GM12801 (cell line): Measurements from ENCODE around the gene CARD11.

Experiments used
- TF ChIP-seq, protein P1 (sequence below): IDR thresholded peaks from one replicate; pipeline ENCODE4 v1.5.1; 2011; ENCODE audit warnings: control low read depth; ENCODE audit not compliant: insufficient read length; ENCODE audit errors: extremely low read depth

CARD11 gene

DNA sequence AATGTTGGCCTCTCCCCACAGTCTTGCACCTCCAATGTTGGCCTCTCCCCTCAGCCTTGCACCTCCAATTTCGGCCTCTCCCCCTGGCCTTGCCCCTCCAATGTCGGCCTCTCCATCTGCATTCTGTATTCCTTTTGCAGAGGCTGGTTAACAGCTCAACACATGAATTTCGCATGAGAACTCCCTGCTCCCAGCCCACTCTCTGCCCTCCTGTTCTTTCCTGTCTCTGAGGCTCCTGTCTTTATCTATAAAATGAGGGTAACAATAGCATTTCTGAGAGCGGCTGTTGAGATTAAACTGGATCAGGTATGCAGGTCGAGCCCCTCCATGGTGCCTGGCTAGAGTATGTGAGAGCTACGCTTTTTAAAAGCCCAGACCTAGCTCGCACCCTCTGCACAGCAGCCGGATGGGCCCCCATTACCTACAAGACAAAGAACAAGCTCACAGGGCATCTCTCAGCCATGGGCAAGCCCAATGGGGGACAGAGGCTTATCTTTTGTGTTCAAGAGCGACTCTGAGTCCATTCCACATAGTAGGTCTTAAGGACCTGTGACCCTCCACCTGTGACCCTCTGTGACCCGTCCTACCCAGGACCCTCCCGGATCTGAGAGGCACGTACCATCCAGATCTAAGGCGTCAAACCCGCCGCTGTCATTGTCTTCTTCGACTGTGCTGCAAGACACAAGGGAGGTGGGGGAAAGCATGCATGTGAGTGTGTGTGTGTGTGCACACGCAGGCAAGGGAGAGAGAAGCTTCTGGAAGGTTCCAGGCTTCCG lies 117.4 kb downstream of the CARD11 start:
- TF ChIP-seq, protein P1, sequence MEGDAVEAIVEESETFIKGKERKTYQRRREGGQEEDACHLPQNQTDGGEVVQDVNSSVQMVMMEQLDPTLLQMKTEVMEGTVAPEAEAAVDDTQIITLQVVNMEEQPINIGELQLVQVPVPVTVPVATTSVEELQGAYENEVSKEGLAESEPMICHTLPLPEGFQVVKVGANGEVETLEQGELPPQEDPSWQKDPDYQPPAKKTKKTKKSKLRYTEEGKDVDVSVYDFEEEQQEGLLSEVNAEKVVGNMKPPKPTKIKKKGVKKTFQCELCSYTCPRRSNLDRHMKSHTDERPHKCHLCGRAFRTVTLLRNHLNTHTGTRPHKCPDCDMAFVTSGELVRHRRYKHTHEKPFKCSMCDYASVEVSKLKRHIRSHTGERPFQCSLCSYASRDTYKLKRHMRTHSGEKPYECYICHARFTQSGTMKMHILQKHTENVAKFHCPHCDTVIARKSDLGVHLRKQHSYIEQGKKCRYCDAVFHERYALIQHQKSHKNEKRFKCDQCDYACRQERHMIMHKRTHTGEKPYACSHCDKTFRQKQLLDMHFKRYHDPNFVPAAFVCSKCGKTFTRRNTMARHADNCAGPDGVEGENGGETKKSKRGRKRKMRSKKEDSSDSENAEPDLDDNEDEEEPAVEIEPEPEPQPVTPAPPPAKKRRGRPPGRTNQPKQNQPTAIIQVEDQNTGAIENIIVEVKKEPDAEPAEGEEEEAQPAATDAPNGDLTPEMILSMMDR: no peak

DNA sequence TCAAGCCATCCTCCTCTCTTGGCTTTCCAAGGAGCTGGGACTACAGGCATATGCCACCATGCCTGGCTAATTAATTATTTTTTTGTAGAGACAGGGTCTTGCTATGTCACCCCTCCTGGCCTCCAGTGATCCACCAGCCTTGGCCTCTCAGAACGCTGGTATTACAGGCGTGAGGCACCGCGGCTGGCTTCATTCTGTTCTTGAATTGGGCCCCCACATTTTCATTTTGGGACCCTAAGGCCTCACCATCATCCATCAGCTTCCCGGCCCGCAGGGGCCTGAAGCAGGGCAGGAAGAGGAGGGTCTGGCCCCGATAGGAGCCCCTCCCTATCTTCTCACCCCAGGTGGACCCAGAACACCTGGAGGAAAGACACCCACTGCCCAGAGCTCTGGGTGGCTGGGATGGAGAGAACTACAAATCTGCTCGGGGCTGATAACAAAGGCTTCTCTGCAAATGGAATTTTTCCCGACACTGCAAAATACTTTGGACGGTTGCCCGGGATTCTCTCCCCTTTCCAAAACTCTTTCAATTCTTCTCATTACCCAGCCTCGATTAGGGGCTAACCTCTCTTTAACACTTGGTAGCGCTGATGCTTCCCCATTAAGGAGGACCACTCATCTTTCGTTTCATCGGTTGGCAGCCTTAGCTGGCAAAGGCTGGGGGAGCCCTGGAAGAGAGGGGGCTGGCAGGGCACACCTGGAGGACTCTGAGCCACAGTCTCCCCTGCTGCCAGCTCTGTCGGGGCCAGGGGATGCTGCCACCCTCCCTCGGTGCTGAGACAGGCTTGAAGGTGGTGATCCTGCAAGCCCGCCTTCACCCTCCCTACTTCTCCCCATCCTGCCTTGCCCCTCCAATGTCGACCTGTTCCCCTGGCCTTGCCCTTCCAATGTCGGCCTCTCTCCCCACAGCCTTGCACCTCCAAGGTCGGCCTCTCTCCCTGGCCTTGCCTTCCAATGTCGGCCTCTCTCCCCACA lies 118.5 kb downstream of the CARD11 start:
- TF ChIP-seq, protein P1: no peak

DNA sequence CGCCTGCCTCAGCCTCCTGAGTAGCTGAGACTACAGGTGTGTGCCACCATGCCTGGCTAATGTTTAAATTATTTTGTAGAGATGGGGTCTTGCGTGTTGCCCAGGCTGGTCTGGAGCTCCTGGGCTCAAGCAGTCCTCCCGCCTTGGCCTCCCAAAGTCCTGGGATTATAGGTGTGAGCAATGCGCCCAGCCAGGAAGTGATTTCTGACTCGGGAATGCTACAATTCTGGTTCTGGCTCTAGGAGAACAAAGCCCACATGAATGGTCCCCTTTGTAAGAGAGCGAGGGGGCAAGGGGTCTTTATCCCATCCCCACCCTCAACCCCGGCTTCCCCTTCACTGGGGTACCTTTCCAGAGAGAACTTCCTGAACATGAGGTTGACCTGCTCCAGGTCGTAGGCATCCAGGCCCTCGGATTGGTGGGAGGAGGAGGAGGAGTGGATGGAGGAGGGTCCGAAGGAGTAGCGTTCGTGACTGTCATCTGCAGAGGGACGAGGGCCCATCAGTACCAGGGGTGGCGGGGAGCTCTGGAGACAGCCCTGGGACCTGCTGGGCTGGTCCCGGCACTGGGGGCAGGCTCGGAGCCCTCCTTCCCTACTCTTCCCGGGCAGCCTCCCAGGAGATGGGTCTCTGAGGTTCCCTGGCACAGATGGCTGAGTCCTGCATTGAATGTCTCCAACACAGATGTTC lies 119.6 kb downstream of the CARD11 start:
- TF ChIP-seq, protein P1: no peak

DNA sequence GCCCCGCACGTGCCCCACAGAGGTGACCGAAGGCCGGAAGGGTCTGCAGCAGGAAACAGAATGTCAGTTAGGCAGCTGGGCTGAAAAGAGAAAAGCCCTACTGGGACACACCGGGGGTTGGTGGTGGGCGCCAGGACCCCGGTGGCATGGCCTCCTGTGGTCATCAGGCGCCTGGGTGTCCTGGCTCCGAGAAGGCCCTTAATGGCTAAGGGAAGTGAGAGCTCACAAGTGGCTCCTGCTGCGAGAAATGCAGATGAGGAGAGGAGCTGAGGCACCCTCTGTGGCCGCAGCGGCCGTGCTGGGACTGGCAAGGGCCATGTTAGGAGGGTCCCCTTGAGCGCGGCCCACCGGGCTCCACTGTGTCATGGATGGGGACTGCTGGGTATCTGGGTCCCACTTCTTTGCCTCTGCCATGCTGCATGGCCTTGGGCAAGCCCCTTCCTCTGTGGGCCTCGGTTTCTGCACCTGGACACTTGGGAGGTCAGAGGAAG lies 120.3 kb downstream of the CARD11 start:
- TF ChIP-seq, protein P1: no peak

DNA sequence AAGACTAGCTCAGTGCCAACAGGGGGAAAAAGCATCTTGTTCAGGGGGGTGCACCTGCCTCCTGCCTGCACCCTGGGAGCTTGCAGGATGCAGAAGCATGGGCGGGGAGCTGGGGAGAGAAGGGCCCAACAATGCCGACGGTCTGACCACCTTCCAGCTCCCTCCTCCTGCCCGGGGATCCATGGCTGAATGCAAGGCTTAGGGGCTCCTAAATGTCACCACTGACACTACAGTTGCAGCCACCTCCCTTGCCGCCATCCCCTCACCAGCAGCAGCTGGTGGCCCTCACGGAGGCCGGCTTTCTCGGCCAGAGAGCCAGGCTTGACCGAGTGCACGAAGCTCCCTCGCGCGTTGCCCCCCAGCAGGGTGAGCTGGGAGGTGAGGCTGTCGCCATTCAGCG lies 120.8 kb downstream of the CARD11 start:
- TF ChIP-seq, protein P1: no peak

DNA sequence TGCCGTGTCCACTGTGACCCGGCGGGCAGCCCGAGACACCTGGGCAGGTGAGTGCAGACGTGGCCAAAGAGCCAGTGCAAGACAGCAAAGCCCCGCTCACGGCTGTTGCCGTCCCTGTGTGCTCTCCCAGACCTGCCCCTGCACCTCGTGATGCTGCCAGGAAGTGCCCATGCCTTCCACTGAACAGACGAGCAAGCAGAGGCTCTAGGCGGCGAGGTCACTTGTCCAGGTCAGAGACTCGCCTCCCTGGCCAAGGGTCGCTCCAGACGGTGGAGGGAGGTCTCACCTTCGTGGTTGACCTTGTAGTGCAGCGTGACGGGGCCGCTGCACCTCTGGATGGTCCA lies 121.3 kb downstream of the CARD11 start:
- TF ChIP-seq, protein P1: no peak
